GM21723 (cell line): ENCODE results near the gene CPAMD8.
"Not testable (repeated sequence)": the region's sequence is repeated elsewhere in the genome, so short reads cannot be mapped to it uniquely, and the experiment has no call there.

Source experiments
- ATAC-seq: cut with Tn5 transposase; IDR thresholded peaks from one replicate; pipeline ENCODE4 v1.9.1; 2021; ENCODE audit warnings: mild to moderate bottlenecking, moderate library complexity; ENCODE audit not compliant: unreplicated experiment

The CPAMD8 gene

GRCh38 chr19:16877581-16877980, 149.0 kb downstream of the CPAMD8 start:
- ATAC-seq = no peak

- no peak for ATAC-seq
Observed at GRCh38 chr19:16876904-16877361, 149.7 kb downstream of the CPAMD8 start.

GRCh38 chr19:16875584-16876555, 150.7 kb downstream of the CPAMD8 start:
- ATAC-seq = no peak

GRCh38 chr19:16874978-16875299, 151.7 kb downstream of the CPAMD8 start:
- not testable (repeated sequence) for ATAC-seq

GRCh38 chr19:16874250-16874977, 152.2 kb downstream of the CPAMD8 start:
- no peak for ATAC-seq

- no peak for ATAC-seq
Observed at GRCh38 chr19:16873594-16873993, 153.0 kb downstream of the CPAMD8 start.

GRCh38 chr19:16872728-16873127, 153.9 kb downstream of the CPAMD8 start:
- ATAC-seq = no peak

- ATAC-seq = no peak
Observed at GRCh38 chr19:16871871-16872270, 154.7 kb downstream of the CPAMD8 start.

GRCh38 chr19:16869331-16869972, 157.2 kb downstream of the CPAMD8 start:
- ATAC-seq = no peak

- no peak for ATAC-seq
Observed at GRCh38 chr19:16868423-16869130, 158.0 kb downstream of the CPAMD8 start.

- no peak for ATAC-seq
Observed at GRCh38 chr19:16867211-16867610, 159.4 kb downstream of the CPAMD8 start.

GRCh38 chr19:16862826-16863415, 163.7 kb downstream of the CPAMD8 start:
- no peak for ATAC-seq

- ATAC-seq = no peak
Observed at GRCh38 chr19:16861834-16862233, 164.8 kb downstream of the CPAMD8 start.

- no peak for ATAC-seq
Observed at GRCh38 chr19:16861011-16861410, 165.6 kb downstream of the CPAMD8 start.

- ATAC-seq = no peak
Observed at GRCh38 chr19:16860118-16860517, 166.5 kb downstream of the CPAMD8 start.

GRCh38 chr19:16859626-16860025, 167.0 kb downstream of the CPAMD8 start:
- ATAC-seq = no peak

- ATAC-seq = no peak
Observed at GRCh38 chr19:16856091-16856490, 170.5 kb downstream of the CPAMD8 start.

GRCh38 chr19:16853066-16853465, 173.5 kb downstream of the CPAMD8 start:
- no peak for ATAC-seq

- ATAC-seq = no peak
Observed at GRCh38 chr19:16851031-16851712, 175.4 kb downstream of the CPAMD8 start.

- no peak for ATAC-seq
Observed at GRCh38 chr19:16850133-16850532, 176.5 kb downstream of the CPAMD8 start.
